ENCODE results near the gene PAK6.

DNA sequence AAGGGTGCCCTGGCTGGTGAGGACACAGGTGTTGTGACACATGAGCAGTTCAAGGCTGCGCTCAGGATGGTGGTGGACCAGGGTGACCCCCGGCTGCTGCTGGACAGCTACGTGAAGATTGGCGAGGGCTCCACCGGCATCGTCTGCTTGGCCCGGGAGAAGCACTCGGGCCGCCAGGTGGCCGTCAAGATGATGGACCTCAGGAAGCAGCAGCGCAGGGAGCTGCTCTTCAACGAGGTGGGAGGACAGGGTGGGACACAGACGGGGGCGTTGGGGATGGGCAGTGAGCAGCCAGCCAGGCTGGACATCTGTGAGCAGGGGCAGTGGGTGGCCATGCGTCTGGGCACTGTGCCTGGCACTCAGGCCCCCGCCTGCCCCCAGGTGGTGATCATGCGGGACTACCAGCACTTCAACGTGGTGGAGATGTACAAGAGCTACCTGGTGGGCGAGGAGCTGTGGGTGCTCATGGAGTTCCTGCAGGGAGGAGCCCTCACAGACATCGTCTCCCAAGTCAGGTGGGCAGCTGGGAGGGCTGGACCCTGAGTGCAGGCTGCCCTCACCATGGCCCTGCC, 33.7 kb downstream of the PAK6 start:
- TF ChIP-seq TAF1 (IDR thresholded peaks at IDR 0.05; ENCODE audit: borderline replicate concordance, insufficient read depth, low read length) (no peak), REST (IDR thresholded peaks at IDR 0.05; ENCODE audit: insufficient read depth in 1 of 2, low read depth in 2 of 2, low read length in 2 of 2) (no peak), POLR2AphosphoS5 (IDR thresholded peaks at IDR 0.05; ENCODE audit: low read depth, low read length) (no peak)

Measured in PFSK-1 (cell line).